K562 (cell line): ENCODE results near the gene SDR9C7. TPM values are rescaled to one million over a fixed set of nuclear protein-coding genes. Genes with fewer than 3 reads are reported as not detected.
A peak's percentile ranks its signal among the peaks of the same experiment; 100 is the strongest.

Experiments
- ATAC-seq: fragments of 200-7000 bp; cut with Tn5 transposase; 3 replicates; pipeline ENCODE4 v1.9.1; 2020; ENCODE audit warnings: moderate library complexity
- BruUV-seq: library from RNA; stranded (reverse); fragments of 400-500 nt; replicated peaks from 2 replicates; lab custom pipeline; 2021; lab: Mats Ljungman, UMichigan
- CTCF ChIA-PET: fragments of 300-600 bp; formaldehyde crosslinking; extraction: SDS; loops from one replicate; lab custom pipeline; 2021; ENCODE audit warnings: low intra/inter-chr PET ratio; lab: Yijun Ruan, JAX
- POLR2A ChIA-PET: fragments of 300-600, 350-650 bp; sonication (Branson Sonifier 250); formaldehyde crosslinking; extraction: SDS; loops from one replicate; lab custom pipeline; 2021; ENCODE audit warnings: antibody characterized with exemption, inconsistent platforms; lab: Yijun Ruan, JAX
- DNase-seq, 4 experiments: peaks; one replicate each; pipeline versions ENCODE4 v3.0.0 to v3.0.0-alpha.2; 2011 to 2018; ENCODE audit warnings: low spot score in 3 of 4, mixed read lengths in 3 of 4; ENCODE audit errors: extremely low read depth in 1 of 4
- FAIRE-seq: peaks from 2 replicates; lab custom pipeline; 2011; peaks lifted over from hg19 to GRCh38; lab: Jason Lieb, UNC
- H2AFZ ChIP-seq: 2 replicates; pipeline ENCODE4 v1.6.0; 2011; ENCODE audit warnings: low read depth, low read length, control low read depth, inconsistent platforms
- H3K27ac ChIP-seq: fragments of 200-600 bp; 3 replicates; pipeline ENCODE4 v1.8.0; 2011; ENCODE audit warnings: low read depth, mild to moderate bottlenecking, control low read depth, inconsistent platforms, low read length, moderate library complexity, mixed read lengths; ENCODE audit errors: extremely low read depth
- H3K27me3 ChIP-seq, 2 experiments: fragments of 300-600 bp in 1 of 2; 2 replicates in 1 of 2; 3 replicates in 1 of 2; pipeline versions ENCODE4 v1.6.0 to v1.8.0; 2011; ENCODE audit warnings: inconsistent platforms in 2 of 2, low read length in 2 of 2, mild to moderate bottlenecking in 1 of 2, mixed read lengths in 1 of 2, moderate library complexity in 1 of 2; ENCODE audit not compliant: control insufficient read depth in 2 of 2, insufficient read depth in 2 of 2
- H3K36me3 ChIP-seq: fragments of 300-600 bp; 3 replicates; pipeline ENCODE4 v1.8.0; 2011; ENCODE audit warnings: mild to moderate bottlenecking, low read length, inconsistent platforms; ENCODE audit not compliant: control insufficient read depth, insufficient read depth
- H3K4me1 ChIP-seq, 2 experiments: fragments of 200-600 bp in 1 of 2; replicated peaks in 1 of 2; 2 replicates in 1 of 2; 3 replicates in 1 of 2; pipeline versions ENCODE4 v1.5.1 to v1.8.0; 2011; ENCODE audit warnings: inconsistent platforms in 2 of 2, low read length in 2 of 2, mild to moderate bottlenecking in 1 of 2, mixed read lengths in 1 of 2, moderate library complexity in 1 of 2; ENCODE audit not compliant: control insufficient read depth in 2 of 2, insufficient read depth in 2 of 2
- H3K4me2 ChIP-seq: 2 replicates; pipeline ENCODE4 v1.6.1; 2011; ENCODE audit warnings: low read length, control low read depth, inconsistent platforms, mixed read lengths; ENCODE audit not compliant: insufficient read depth
- H3K4me3 ChIP-seq: fragments of 200-600 bp; sonication (generic), shearing (Covaris generic); 2 replicates; pipeline ENCODE4 v1.5.1; 2016; ENCODE audit warnings: control low read depth, inconsistent platforms
- H3K79me2 ChIP-seq: fragments of 200-600 bp; 3 replicates; pipeline ENCODE4 v1.8.0; 2011; ENCODE audit warnings: low read length, inconsistent platforms; ENCODE audit not compliant: control insufficient read depth, insufficient read depth
- H3K9ac ChIP-seq, 2 experiments: 2 replicates each; pipeline versions ENCODE4 v1.6.0 to v1.6.1; 2011; ENCODE audit warnings: low read depth in 2 of 2, low read length in 2 of 2, control low read depth in 1 of 2, inconsistent platforms in 1 of 2, mild to moderate bottlenecking in 1 of 2, mixed read lengths in 1 of 2; ENCODE audit not compliant: insufficient read depth in 1 of 2
- H3K9me1 ChIP-seq: one replicate; pipeline ENCODE4 v1.6.0; 2011; ENCODE audit warnings: inconsistent platforms, mild to moderate bottlenecking, low read length, moderate library complexity; ENCODE audit not compliant: control insufficient read depth, insufficient read depth
- H3K9me3 ChIP-seq: replicated peaks from 2 replicates; pipeline ENCODE4 v1.5.1; 2011; ENCODE audit warnings: low read depth, low read length, inconsistent platforms; ENCODE audit not compliant: control insufficient read depth, insufficient read depth
- H4K20me1 ChIP-seq: replicated peaks from 2 replicates; pipeline ENCODE4 v1.6.1; 2011; ENCODE audit warnings: low read length, inconsistent platforms, mixed read lengths; ENCODE audit not compliant: control insufficient read depth, insufficient read depth
- ZNF707 ChIP-seq: fragments of 250-450 bp; sonication (Bioruptor Pico); conservative IDR thresholded peaks from 2 replicates; pipeline ENCODE4 v1.8.0; 2022; ENCODE audit warnings: inconsistent platforms, mild to moderate bottlenecking, moderate library complexity
- ZNF79 ChIP-seq: fragments of 250-450 bp; sonication (Bioruptor Pico); IDR thresholded peaks from 2 replicates; pipeline ENCODE4 v1.4.0; 2020; ENCODE audit warnings: low read depth, mild to moderate bottlenecking, moderate library complexity
- WGBS: fragments of 100-300 bp; shearing (Covaris generic); methylation state at CpG from one replicate; pipeline ENCODE4 v1.1.6; 2016; ENCODE audit warnings: low coverage, mixed read lengths; ENCODE audit not compliant: insufficient coverage; ENCODE audit errors: missing lambda C conversion rate; 5-methylcytosine and 5-hydroxymethylcytosine counted together
- in situ Hi-C: fragments of 300-500 bp; cut with MboI; formaldehyde crosslinking; loops from 4 replicates; pipeline ENCODE4 v1.15.0; 2018; ENCODE audit warnings: inconsistent platforms, mixed read lengths
- intact Hi-C: fragments of 100-400 bp; cut with micrococcal nuclease; formaldehyde crosslinking; loops from 2 replicates; pipeline ENCODE4 v1.14.2; 2022
- polyA plus RNA-seq, 8 experiments: library from polyadenylated mRNA; depleted of rRNA in 4 of 8; stranded (reverse) in 5 of 8; unstranded in 3 of 8; fragments of >200 nt; fragmentation: Nextera tagmentation in 2 of 8; fragmentation: Illumina TruSeq in 1 of 8; extraction: Ambion mirVana in 2 of 8; extraction: Trizol in 1 of 8; gene quantifications; 2 replicates each; pipeline versions ENCODE4 v1.2.1 to v1.2.3, GENCODE V29; 2011 to 2014; ENCODE audit warnings: inconsistent platforms in 1 of 8, missing spikeins in 1 of 8
- total RNA-seq, 7 experiments: library from RNA; depleted of rRNA in 6 of 7; stranded (reverse); fragments of >200 nt in 6 of 7; fragmentation: Illumina TruSeq in 2 of 7; extraction: Trizol in 2 of 7; gene quantifications; 2 replicates each; pipeline versions ENCODE4 v1.2.1 to v1.2.3, GENCODE V29; 2011 to 2021; ENCODE audit warnings: low replicate concordance in 1 of 7
- TF ChIP-seq, protein P1 (sequence below), 2 experiments: fragments of 450-650 bp in 1 of 2; sonication (generic) in 1 of 2; formaldehyde crosslinking in 1 of 2; IDR thresholded peaks in 1 of 2; conservative IDR thresholded peaks in 1 of 2; 2 replicates each; pipeline versions ENCODE4 v1.6.1 to v1.8.1; 2016 to 2023; ENCODE audit warnings: mild to moderate bottlenecking in 2 of 2, moderate library complexity in 2 of 2, inconsistent platforms in 1 of 2, missing genetic modification reagents in 1 of 2
- TF ChIP-seq, protein P2 (sequence below), 3 experiments: IDR thresholded peaks in 2 of 3; conservative IDR thresholded peaks in 1 of 3; 2 replicates each; pipeline ENCODE4 v1.5.1; 2011 to 2012; ENCODE audit warnings: low read length in 3 of 3, mild to moderate bottlenecking in 3 of 3, control low read depth in 2 of 3, improper control_type of control experiment in 1 of 3, inconsistent platforms in 1 of 3, low read depth in 1 of 3, mixed read lengths in 1 of 3, moderate library complexity in 1 of 3; ENCODE audit not compliant: insufficient read depth in 2 of 3

The SDR9C7 gene
- total and polyA plus RNA-seq, 9 of the 15 experiments (the other 6 are each of a cell fraction or from before 2014, with no cell fraction given) = 0.04 to 0.59 (median 0.06) TPM; not detected in 6

DNA sequence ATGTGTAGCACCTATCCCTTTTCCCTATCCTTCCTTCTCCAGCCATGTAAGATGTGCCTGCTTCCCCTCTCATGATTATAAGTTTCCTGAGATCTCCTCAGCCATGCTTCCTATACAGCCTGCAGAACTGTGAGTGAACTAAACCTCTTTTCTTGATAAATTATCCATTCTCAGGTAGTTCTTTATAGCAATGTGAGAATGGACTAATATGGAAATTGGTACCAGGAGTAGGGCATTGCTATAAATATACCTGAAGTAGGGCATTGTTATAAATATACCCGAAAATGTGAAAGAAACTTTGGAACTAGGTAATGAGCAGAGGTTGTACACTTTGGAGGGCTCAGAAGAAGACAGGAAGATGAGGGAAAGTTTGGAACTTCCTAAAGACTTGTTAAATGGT, 48.9 kb downstream of the SDR9C7 start:
- Histone ChIP-seq H3K9ac (no peak overlapping the region), H3K4me3 (no peak overlapping the region), H4K20me1 (no peaks in the 10 kb centered on the region), H3K27me3 (no peaks in the 10 kb centered on the region), H2AFZ (no peak overlapping the region), H3K9me3 (peaks cover 4% of the 10 kb centered on the region), H3K79me2 (no peaks in the 10 kb centered on the region), H3K36me3 (no peaks in the 10 kb centered on the region), H3K27ac (no peak overlapping the region), H3K4me2 (no peak overlapping the region)
- DNase-seq (no peak), FAIRE-seq (no peak), ATAC-seq (no peak)
- 0% methylated on average over 1 of the region's 1 CpG for WGBS
- BruUV-seq = no TSS peak
- CTCF ChIA-PET = no interaction called here
- TF ChIP-seq ZNF79 (CRISPR knock-in tag) (no peak), ZNF707 (CRISPR knock-in tag) (peak; percentile 67)
- TF ChIP-seq, all 486 proteins: peak for 1
- Histone ChIP-seq H3K9me1 (no peaks in the 10 kb centered on the region), H3K4me1 (peaks cover 0 to 3% of the 10 kb centered on the region in 2 experiments; a peak in 2 of 5 replicates)
- in situ Hi-C loops = no loop called here
- intact Hi-C loops = no loop called here
- POLR2A ChIA-PET = no interaction called here

DNA sequence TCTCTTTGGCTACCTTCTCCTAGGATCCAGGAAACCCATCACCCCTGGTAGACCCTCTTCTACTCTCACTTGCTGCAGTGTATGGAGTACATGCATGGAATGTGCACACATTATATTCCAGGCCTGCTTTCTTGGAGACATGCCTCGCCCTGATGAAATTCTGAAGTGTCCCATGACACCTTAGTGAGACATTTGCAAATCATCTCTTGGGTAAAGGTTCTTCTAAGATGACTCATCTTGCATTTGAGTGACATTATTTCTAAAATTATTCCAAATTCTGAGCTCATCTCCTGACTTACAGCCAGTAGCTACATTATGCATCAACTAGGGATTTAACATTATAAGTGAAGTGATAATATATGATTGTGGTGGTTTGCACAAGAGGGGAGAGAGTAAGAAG, 49.8 kb downstream of the SDR9C7 start:
- FAIRE-seq = no peak
- intact Hi-C loops = no loop called here
- CTCF ChIA-PET = interaction anchor here (0.6 kb wide), 1 partner anchor 357 kb away, joined by 3 read pairs; no protein-coding TSS in a partner anchor
- TF ChIP-seq, protein P1, sequence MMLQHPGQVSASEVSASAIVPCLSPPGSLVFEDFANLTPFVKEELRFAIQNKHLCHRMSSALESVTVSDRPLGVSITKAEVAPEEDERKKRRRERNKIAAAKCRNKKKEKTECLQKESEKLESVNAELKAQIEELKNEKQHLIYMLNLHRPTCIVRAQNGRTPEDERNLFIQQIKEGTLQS (IDR thresholded peaks at IDR 0.05) = peak; percentile 62
- TF ChIP-seq, protein P1 (CRISPR knock-in tag; conservative IDR thresholded peaks at IDR 0.05) = no peak
- TF ChIP-seq, protein P2, sequence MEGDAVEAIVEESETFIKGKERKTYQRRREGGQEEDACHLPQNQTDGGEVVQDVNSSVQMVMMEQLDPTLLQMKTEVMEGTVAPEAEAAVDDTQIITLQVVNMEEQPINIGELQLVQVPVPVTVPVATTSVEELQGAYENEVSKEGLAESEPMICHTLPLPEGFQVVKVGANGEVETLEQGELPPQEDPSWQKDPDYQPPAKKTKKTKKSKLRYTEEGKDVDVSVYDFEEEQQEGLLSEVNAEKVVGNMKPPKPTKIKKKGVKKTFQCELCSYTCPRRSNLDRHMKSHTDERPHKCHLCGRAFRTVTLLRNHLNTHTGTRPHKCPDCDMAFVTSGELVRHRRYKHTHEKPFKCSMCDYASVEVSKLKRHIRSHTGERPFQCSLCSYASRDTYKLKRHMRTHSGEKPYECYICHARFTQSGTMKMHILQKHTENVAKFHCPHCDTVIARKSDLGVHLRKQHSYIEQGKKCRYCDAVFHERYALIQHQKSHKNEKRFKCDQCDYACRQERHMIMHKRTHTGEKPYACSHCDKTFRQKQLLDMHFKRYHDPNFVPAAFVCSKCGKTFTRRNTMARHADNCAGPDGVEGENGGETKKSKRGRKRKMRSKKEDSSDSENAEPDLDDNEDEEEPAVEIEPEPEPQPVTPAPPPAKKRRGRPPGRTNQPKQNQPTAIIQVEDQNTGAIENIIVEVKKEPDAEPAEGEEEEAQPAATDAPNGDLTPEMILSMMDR (IDR thresholded peaks at IDR 0.05 in 2 of 3, conservative IDR thresholded peaks at IDR 0.05 in 1 of 3; ENCODE audit: insufficient read depth in 2 of 3, low read depth in 1 of 3, low read length in 3 of 3) = no peak

More for the DNA sequence above, 49.8 kb downstream of the SDR9C7 start:
- Histone ChIP-seq H3K27me3 (no peaks in the 10 kb centered on the region), H3K79me2 (no peaks in the 10 kb centered on the region), H3K4me3 (no peak overlapping the region), H3K4me2 (no peak overlapping the region), H3K9ac (no peak overlapping the region), H3K9me1 (no peaks in the 10 kb centered on the region), H2AFZ (no peak overlapping the region), H3K4me1 (peaks cover 2 to 5% of the 10 kb centered on the region in 2 experiments; a peak in 4 of 5 replicates), H3K9me3 (peaks cover 4% of the 10 kb centered on the region), H3K27ac (no peak overlapping the region), H3K36me3 (no peaks in the 10 kb centered on the region), H4K20me1 (no peaks in the 10 kb centered on the region)
- WGBS = 21% methylated on average over 1 of the region's 1 CpG
- POLR2A ChIA-PET = interaction anchor here (1.3 kb wide), 1 partner anchor 13 kb away, joined by 4 read pairs; no protein-coding TSS in a partner anchor
- ATAC-seq (no peak), DNase-seq (no peak)
- in situ Hi-C loops = no loop called here
- BruUV-seq = no TSS peak
